ENCODE results near the gene MLLT3. TPM values are rescaled to one million over a fixed set of nuclear protein-coding genes. Genes with fewer than 3 reads are reported as not detected.

MLLT3 gene
- total RNA-seq, 1 donor from 2014 or later, result 9.4 TPM

DNA sequence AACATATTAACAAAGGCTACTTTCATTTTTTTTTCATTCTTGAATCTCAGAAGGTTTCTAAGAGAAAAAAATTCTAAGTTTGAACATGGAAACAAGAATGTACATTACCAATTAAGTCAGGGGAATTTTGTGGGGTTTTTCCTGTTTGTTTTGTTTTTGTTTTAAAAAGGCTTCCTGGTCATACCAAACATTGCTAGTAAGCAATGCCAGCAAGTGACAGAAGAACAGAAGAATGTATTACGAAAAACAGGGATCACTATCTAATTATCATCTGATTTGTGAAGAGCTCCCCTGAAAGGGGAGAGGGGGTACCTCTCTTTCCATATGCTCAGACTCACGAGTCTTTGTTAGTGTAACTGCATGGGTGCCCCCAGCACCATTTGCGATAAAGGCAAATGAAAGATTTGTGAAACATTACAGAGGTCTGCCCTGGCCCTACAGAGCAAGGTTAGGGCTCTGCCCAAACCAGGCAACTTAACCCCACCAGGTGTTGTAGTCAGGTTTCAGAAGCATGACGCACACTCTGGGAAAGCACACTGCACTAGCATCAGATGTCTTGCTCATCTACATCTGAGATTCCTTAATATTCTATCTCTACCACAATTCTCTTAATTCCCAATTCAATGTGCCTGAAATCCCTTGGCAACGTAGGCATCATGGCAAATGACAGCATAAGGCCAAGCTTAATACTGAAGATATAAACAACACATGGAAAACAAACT lies 268.2 kb downstream of the MLLT3 start:
- DNase-seq (ENCODE audit: low read depth, low spot score), result no peak

DNA sequence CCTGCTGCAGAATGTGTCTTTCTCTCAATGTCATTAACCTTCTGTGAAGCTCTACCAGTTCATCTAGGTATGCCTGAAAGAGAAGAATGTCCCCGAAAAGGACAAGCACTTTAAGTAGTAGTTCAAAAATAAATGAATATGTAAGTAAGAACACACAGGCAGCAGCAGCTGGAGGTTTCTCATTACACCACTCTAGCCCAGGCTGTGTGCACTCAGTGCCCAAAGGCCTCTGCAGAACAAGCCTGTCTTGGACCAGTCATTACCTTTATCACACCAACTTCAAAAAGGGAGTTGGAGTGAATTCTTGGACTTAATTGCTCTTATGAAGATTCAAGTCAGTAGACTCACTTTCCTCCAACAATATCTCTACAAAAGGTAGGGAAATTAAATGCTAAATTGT lies 268.8 kb downstream of the MLLT3 start:
- no peak for DNase-seq (ENCODE audit: low read depth, low spot score)

DNA sequence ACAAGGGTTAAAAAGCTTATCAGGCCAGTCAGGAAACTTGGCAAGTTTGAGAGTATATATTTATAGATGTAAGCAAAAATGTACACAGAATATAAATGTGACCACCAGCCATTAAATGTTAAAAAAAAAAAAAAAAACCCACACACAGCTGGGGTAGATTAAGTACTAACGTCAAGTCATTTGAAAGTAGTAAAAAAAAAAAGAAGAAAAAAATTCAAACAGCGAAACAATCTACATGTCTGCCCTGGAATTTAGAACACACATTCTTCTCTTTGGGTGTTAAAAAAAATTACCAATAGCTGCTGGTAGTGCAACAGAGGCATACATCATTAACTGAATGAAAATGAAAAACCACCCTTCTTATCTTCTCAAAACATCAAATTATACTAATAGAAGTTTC lies 269.7 kb downstream of the MLLT3 start:
- no peak for DNase-seq (ENCODE audit: low read depth, low spot score)

DNA sequence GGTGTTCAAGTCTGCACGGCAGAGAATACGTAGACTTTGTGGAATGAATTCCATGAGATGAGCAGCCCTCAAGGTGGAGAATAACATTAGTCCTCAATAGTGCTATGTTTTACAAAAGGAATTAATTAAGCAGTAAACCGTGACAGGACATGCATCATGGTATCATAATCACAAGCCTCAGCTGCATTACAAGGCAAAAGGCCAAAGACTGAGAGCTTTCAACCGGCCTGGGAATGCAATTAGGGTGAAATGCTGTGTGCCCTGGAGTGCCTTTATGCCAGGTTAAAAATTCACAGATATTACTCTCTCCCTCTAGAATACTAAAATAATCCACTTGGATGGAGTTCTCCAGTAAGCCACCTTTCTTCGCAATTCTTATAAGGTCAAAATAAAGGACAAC lies 270.6 kb downstream of the MLLT3 start:
- no peak for DNase-seq (ENCODE audit: low read depth, low spot score)

DNA sequence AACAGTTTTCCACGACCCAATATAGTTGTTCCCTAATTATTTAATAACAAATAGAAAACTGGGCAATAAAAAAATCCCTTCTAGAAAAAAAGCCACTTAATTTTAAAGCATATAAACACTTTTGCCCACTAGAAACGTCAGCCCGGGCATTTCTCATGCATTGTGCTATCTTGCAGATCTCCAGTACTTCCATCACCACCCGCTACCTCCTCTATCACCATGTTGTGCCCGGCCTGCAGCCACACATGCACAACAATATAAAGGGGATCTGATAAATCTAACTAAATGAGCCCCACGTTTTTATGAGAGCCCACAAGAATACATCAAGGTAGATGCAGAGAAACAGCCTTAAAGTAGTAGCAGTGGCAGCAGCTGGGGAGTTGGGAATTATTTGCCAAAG lies 272.7 kb downstream of the MLLT3 start:
- DNase-seq (ENCODE audit: low read depth, low spot score), result no peak

DNA sequence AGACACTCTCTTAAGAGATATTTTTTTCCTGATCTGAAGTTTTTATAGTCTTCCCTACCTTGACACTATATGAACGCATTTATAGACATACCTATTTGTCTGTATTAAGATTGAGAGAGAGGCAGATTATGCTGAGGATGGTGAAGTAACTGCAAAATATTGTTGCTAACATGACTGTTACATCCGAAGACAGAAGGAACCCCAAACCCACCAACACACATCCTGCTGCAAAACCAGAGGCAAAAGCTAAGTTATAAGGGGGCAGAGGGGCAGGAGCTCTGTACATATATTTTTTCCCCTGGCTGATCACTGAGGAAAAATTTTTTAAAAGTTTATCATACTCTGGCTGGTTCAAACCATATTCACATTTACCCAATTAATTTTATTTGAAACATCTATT lies 279.0 kb downstream of the MLLT3 start:
- no peak for DNase-seq (ENCODE audit: low read depth, low spot score)

DNA sequence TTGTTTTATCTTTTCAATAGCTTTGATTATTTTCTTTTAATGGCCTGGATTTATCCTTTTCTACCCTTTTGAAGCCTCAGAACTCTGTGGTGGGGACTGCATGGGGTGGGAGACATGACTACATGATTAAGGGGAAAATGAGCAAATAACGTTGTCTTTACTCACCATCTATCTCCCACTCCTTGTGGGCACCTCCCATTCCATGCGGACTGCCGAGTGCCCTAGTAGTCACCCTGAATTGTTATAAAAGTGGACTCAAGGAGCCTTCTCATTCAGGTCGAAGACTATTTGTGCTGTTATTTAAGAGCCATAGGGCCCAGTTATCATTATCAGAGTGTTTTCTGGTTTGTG lies 281.8 kb downstream of the MLLT3 start:
- DNase-seq (ENCODE audit: low read depth, low spot score), result no peak

DNA sequence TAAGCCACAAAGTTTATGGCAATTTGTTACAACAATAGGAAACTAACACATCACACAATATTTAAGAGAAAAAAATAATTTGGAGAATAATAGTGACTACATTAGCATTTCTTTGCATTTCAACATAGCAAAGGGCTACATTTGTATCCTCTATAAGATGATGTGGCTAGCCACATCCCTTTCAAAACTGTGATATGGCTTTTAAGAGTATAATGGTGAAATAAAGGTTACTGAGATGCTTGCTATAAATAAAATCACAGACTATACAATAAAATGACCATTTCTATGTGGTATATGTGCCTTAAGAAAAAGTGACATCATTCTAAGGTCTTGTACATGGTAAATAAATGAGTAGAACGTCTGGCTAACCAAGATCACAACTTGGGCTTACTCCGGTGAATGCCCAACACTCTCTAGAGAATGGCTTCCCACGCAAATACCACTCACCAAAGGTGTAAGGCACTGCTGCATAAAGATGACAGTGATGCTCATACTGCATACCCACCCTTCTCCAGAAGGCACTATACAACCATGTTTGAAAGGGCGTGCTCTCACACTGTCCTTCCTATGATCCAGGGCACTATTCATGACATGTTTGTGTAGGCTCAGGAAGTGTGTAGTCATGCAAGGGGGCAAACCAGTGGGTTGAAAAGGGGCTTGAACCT lies 286.5 kb downstream of the MLLT3 start:
- no peak for DNase-seq (ENCODE audit: low read depth, low spot score)

DNA sequence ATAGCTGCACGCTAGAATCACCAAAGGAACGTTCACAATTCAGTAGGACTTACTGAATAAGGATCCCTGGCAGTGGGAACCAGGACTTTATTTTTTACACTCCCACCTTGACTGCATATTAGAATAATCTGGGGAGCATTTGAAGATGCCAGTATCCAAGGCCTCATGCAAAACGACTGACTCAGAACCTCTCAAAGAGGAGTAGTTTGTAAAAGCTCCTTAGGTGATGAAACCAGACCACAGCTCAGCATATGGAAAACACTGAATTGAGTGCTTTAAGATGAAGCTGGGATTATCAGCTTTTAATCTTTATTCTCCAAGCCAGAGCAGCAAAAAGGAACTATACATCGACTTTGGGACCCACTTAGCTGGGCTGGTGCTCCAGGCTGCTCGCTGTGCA lies 288.3 kb downstream of the MLLT3 start:
- no peak for DNase-seq (ENCODE audit: low read depth, low spot score)

DNA sequence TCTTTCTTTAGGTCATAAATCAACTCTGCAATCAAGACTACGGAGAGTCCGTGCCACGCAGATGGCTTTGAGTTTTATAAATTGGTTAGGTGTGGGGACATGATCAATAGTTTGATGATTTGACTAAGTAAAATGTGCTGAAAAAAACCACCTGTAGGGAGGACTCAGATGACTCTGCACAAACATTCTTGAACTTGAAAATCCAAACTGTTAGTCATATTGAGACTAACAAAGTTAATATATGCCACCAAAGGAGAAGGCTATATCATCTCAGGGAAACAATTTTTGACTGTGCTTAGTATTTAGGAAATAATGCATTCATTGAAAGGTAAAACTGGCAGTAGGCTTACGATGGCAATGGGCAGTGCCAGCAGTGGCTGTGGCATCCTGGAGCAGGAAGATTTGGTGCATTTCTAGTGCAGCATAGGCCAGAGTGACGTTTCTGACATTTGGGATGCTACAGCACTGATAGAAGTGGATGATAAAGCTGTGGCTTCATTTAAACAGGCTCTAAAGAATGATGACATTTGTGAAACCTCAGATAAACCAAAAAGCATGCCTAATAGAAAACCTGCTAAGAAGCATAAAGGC lies 291.1 kb downstream of the MLLT3 start:
- no peak for DNase-seq (ENCODE audit: low read depth, low spot score)

DNA sequence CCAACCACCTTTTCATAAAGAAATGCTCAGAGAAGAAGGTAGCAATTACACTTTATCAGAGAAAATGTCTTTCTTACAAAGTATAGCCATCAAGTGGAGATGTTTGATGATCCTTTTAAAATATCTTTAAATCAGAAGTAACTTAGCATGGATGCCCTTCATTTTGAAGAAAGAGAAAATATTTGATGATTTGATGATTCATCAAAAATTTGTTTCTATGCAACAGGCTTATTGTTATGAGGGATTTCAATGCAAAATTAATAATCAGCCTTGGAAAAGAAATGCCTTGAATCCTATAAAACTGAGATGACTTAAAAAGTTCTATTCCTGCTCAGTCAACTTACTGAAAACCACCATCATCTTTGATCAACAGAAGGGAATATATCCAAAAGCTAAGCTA lies 291.6 kb downstream of the MLLT3 start:
- no peak for DNase-seq (ENCODE audit: low read depth, low spot score)

DNA sequence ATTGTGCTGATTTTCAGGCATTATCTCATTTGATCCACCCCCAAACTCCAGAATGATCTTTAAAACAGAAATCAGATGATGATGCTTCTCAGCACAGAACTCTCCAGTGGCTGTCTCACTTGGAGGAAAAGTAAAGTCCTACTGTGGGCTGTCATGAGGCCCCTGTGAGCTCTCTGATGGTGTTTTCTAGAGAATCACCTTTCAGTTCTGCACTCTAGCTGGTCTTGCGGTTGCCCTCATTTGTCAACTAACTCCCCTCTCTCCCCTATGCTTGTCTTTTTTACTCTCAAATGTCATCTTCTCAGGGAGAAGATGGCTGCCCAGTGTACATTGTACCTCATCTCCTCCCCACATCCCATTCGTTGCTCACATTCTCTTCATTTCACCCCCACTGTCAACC lies 295.8 kb downstream of the MLLT3 start:
- DNase-seq (ENCODE audit: low read depth, low spot score), result no peak

DNA sequence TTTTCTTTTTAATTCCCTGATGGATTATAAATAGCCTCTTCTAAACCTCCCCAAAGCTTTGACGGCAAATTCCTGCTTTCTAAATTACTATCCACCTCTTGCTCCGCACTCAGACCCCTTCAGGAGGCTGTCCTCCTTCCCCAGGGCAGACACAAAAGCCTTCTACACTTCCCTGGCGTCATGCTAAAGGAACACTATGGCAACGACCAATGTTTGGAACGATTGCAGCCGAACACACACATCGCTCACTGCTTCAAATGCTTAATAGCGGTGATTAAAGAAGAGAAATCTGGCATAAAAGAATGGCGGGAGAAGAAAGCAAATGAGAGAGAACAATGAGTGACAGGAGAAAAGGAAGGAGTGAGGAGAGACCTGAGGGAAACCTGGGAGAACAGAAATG lies 297.3 kb downstream of the MLLT3 start:
- DNase-seq (ENCODE audit: low read depth, low spot score), result no peak

DNA sequence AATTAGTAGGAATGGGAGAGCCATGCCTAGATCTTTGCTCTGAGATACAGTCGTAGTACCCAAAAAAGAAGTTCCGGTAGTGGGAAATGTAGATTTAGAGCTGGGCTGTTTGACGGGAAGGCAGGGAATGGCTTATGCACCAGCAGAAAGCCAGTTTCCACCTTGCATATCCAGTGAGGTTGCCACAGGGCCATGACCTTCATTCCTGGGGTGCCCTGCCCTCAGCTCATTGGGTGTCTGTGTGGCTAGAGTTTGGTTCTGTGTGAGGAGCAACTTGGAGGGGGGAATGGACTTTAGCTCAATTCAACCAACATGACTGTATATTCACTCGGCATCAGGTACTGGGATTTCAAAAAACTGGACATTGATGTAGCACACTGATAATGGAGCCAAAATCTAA lies 300.1 kb downstream of the MLLT3 start:
- no peak for DNase-seq (ENCODE audit: low read depth, low spot score)

DNA sequence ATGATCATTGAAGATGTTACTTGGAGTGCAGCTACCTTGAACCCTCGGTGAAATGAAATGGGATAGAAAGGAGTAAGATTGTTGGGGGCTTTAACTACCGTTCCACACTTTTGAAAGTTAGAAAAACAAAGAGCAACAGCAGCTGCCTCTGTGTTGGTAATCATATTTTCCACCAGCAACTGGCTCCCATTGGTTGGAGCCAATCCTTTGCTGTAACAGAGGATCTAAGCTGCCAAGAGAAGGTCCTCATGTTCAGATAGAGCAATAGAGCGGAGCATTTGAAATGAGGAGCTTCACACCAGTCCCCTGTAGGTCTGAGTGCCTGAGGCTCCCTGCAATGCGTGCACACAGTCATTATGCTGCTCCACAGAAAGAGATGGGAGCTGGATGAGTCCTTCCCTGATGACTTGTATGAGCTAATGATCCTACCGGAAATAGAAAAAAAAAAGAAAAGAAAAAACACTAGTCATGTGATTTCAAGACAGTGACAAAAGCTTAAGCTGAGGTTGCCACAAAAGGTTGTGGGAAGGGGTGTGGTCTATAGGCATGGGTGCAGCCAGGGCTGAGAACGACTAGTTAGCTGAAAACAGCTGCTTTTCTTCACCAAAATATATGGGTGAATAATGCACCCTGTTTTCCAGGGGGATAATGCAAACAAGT lies 300.7 kb downstream of the MLLT3 start:
- no peak for DNase-seq (ENCODE audit: low read depth, low spot score)

DNA sequence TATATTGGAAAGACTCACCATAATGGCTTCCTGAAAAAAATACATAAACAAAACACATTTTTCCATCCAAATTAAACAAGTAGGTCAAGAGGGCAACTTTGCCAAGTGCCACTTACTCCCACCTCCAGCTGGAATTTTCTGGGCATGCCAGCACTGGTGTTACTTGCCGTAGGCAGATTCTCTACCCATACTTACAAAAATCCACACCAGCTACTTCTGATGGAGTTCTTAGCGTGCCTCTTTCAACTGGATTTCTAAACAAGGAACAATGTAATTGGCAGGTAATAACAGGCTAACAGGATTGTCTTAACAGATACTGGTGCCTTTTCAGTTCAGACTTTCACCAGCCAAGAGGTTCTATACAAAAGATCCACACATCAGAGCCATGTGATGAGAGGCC lies 301.4 kb downstream of the MLLT3 start:
- no peak for DNase-seq (ENCODE audit: low read depth, low spot score)

DNA sequence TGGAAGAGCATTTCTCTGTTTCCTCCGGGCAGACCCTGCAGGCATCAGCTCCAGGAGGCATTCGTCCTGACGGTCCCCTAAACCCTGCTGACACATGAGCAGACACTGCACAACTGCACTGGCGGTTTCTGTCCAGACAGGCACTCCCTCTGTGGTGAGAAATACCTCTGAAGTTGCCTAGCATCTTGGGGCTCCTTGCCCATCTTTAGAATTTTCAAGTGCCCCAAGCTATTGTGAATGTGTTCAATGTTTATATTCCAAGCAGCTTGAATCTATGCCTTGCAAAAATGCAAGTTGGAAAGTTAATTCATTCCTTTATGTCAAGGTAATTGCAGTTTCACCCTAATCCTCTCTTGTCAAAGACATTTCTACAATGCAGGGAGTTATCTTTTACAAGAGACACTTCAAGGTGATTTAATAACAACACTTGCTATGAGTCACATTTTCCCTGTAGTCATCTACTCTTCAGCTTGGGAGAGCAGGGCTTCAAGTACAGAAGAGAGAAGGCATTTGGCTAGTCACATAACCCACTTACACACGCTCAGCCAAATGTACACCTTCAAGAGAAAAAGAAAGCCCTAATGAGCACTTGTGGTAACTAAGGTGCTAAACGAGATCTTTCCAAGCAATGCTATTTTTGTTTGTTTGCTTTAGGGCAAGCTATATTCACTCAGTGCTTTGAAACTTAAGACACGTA lies 302.5 kb downstream of the MLLT3 start:
- DNase-seq (ENCODE audit: low read depth, low spot score), result no peak

DNA sequence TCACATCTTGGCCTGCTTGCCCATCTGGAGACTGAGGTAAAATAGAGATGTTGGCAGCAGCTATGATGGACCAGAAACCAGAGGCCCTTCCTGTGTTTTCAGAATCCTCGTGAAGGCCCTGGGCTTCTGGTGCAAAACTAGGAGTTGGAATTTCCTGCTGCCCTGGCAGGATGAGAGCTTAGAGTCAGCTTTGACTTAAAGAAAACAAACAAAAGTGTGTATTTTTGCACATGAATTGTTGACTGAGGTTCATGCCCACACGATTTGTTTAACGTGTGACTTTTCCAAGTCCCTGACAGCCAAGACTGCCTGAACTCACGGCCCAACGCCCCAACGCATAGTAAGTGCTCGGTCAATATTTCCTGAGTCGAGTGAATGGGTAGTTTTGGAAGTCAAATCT lies 303.1 kb downstream of the MLLT3 start:
- no peak for DNase-seq (ENCODE audit: low read depth, low spot score)

DNA sequence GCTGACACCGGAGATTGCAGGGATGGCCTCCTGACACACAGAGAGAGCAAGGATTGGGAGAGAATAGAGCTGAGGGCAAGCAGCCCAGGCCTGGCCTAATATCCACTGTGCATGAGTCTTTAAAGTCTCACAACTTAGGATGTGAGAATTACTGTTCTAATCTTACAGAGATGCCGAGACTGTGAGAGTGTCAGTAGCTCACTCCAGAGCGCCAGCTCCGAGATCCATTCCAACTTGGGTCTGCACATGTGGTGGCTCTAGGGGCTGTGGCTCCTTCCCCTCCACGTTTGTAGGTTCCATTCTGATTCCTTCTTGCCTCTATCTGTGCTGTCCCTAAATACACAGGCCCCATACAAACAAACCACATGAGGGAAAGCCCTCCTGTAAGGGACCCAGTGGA lies 304.6 kb downstream of the MLLT3 start:
- DNase-seq (ENCODE audit: low read depth, low spot score), result no peak

DNA sequence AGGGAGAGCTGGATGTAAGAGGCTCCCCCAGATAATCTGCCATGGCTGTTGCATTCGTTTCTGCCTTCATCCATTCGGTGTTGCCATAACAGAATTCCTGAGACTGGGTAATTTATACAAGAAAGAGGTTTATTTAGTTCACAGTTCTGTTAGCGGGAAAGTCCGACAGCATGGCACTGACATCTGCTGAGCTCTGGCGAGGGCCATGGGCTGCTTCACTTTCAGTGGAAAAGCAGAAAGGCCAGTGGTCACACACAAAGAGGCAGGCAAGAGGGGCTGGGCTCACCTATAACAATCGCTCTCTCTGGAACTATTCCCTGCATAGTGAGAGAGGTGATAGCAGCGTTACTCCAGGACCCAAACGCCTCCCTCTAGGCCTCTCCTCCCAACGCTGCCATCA lies 305.9 kb downstream of the MLLT3 start:
- no peak for DNase-seq (ENCODE audit: low read depth, low spot score)

DNA sequence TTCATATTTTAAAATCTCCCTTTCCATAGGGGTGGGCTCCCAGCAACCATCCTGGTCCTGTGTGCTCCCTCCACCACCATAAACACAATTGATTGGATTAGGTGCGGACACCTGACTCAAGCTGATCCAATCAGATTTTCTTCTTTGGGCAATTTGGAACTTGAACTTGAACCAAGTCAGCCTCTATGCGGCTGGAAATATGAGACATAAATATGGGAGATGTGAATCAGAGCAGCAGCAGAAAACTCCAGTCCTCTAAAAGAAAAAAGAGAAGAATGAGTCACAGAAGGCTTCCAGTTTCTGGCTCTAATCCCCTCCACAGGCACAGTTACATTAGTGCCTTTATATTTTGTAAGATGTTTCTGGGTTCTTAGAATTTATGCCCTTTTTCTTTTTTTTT lies 306.6 kb downstream of the MLLT3 start:
- no peak for DNase-seq (ENCODE audit: low read depth, low spot score)

DNA sequence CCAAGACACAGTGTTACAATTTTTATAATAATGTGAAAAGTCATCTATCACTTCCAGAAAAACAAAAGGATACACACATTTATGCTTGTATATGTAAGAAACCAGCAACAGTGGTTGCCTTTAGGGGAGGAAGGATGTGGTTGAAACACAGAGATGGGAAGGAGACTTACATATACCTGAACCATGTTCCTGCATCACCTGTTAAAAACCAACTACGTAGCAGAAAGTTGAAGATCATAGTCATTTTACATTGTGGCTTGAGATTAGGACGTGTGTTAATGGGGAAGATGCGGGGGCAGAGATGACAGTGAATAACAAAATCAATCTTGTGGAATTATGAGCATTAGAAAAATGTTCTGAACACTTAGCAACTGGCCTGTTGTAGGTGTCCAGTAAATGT lies 307.3 kb downstream of the MLLT3 start:
- no peak for DNase-seq (ENCODE audit: low read depth, low spot score)
